ENCODE measurements around the gene OFD1.

OFD1 gene

DNA sequence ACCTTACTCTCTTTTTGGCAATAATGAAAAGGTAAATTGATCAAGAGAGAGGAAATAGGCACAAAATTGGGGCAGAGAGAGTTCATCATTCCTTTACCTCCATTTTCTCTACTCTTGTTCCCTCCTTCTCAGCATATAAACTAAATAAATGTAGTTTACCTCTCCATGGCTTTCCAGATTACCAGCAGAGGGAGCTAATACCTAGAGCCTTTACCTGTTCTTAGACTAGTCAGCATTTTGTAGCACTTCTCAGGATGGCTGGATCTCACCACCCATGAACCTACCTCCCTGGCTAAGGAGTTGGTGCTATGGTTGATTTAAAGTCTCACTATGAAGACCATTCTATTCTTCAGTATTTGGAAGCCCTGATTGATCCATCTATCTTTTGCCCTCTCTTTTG, 15.7 kb downstream of the OFD1 start:
- no peak overlapping the region for H3K4me3 ChIP-seq (ENCODE audit: low read depth, low read length)
- DNase-seq: peak; percentile 10
- peaks cover 4% of the 10 kb centered on the region for H3K36me3 ChIP-seq
- TF ChIP-seq CTCF (IDR thresholded peaks at IDR 0.05; ENCODE audit: low read depth, low read length): peak; percentile 60
- H3K4me1 ChIP-seq: no peaks in the 10 kb centered on the region
- no peaks in the 10 kb centered on the region for H3K27me3 ChIP-seq
- H3K9me3 ChIP-seq: no peaks in the 10 kb centered on the region

DNA sequence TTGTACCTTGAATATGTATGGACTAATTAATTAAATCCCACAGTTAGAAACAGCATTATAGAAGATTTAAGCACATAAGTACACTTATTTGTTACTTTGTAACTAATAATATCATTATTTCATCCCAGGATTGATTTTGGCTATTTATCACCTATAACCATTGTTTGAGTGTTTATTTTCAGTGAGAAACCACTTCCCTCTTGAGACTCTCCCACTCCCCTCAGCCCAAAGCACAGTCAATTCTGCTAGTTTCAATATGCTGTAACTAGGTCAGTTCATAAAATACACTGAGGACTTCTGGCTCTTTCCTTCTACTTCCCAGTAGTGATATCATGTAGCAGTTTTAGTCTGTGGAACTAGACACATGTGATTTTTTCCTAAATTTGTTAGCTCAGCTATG, 16.3 kb downstream of the OFD1 start:
- no peaks in the 10 kb centered on the region for H3K9me3 ChIP-seq
- H3K4me3 ChIP-seq (ENCODE audit: low read depth, low read length): no peak overlapping the region
- H3K4me1 ChIP-seq: no peaks in the 10 kb centered on the region
- TF ChIP-seq CTCF (IDR thresholded peaks at IDR 0.05; ENCODE audit: low read depth, low read length): no peak
- H3K36me3 ChIP-seq: peaks cover 4% of the 10 kb centered on the region
- H3K27me3 ChIP-seq: no peaks in the 10 kb centered on the region
- DNase-seq: no peak

DNA sequence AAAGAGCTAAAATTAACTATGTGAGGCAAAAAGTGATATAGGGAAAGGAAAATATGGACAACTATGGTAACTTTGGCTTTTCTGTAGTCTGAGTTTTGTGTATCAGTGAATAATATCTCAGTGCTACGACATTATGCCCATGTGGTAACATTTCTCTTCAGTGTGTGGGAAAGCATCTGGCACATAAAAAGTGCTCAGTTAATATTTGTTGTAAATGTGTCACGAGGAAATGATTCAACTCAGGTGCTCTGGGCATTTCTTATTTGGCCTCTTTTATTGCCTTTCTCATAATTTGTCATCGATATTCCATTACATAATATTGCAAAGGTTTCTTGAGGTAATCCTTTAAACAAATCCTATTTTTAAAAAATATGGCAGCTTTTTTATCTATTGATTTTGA, 17.6 kb downstream of the OFD1 start:
- no peak for TF ChIP-seq CTCF (IDR thresholded peaks at IDR 0.05; ENCODE audit: low read depth, low read length)

GRCh38 chrX:13752646-13753045, 18.1 kb downstream of the OFD1 start:
- Histone ChIP-seq H3K4me3 (ENCODE audit: low read depth, low read length) (no peak overlapping the region), H3K4me1 (no peaks in the 10 kb centered on the region), H3K36me3 (peaks cover 4% of the 10 kb centered on the region), H3K9me3 (no peaks in the 10 kb centered on the region), H3K27me3 (no peaks in the 10 kb centered on the region)
- DNase-seq: no peak
- TF ChIP-seq CTCF (IDR thresholded peaks at IDR 0.05; ENCODE audit: low read depth, low read length): no peak

More for the DNA sequence above, 17.6 kb downstream of the OFD1 start:
- no peaks in the 10 kb centered on the region for H3K9me3 ChIP-seq
- H3K4me1 ChIP-seq: no peaks in the 10 kb centered on the region
- H3K27me3 ChIP-seq: no peaks in the 10 kb centered on the region
- DNase-seq: no peak
- H3K4me3 ChIP-seq (ENCODE audit: low read depth, low read length): no peak overlapping the region
- peaks cover 4% of the 10 kb centered on the region for H3K36me3 ChIP-seq

DNA sequence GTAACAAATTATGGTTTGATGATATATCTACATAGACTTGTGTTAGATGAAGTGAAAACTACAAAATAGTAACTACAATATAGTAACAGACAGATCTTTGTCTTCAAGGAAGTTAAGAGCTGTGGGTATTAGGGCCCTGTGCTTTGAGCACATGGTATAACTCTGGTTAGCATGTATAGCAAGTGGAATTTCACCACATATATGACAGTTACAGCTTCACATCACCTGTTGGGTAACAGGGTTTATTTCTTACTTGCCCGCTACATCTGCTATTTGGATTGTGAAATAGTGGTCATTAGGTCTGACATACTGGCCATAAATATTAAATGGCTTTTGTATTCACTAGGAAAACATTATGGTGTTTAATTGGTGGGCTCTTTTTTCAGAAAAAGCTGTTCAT, 20.2 kb downstream of the OFD1 start:
- peaks cover 4% of the 10 kb centered on the region; the same call in 1 of the 2 replicates for H3K36me3 ChIP-seq
- H3K9me3 ChIP-seq: no peaks in the 10 kb centered on the region
- DNase-seq: no peak

DNA sequence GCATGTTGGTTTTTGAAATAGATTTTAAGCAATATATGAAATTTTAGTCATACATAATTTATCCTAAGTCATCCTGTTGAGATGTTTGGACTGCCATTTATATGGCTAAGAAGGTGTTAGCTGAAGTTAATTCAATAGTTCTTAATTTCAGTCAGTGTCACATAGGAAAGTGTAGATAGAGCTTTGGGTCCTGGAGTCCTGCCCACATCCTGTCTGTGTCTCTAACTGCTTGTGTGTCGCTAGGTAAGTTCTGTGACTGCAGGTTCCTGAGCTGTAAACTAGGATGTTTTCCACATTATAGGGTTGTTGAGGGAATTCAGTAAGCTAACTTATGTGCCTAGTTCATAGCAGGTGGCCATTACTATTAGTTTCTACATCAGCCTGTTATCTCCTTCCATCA, 20.7 kb downstream of the OFD1 start:
- Histone ChIP-seq H3K4me3 (ENCODE audit: low read depth, low read length) (no peak overlapping the region), H3K4me1 (no peaks in the 10 kb centered on the region), H3K27me3 (no peaks in the 10 kb centered on the region), H3K9me3 (no peaks in the 10 kb centered on the region), H3K36me3 (peaks cover 4% of the 10 kb centered on the region; the same call in 1 of the 2 replicates)
- no peak for DNase-seq
- TF ChIP-seq CTCF (IDR thresholded peaks at IDR 0.05; ENCODE audit: low read depth, low read length): no peak

More for the DNA sequence above, 20.2 kb downstream of the OFD1 start:
- H3K27me3 ChIP-seq: no peaks in the 10 kb centered on the region
- no peak overlapping the region for H3K4me3 ChIP-seq (ENCODE audit: low read depth, low read length)
- no peaks in the 10 kb centered on the region for H3K4me1 ChIP-seq
- no peak for TF ChIP-seq CTCF (IDR thresholded peaks at IDR 0.05; ENCODE audit: low read depth, low read length)
